ENCODE results near the gene CHRNA4.
"Not testable (repeated sequence)": the region's sequence is repeated elsewhere in the genome, so short reads cannot be mapped to it uniquely, and the experiment has no call there.

CHRNA4 gene

DNA sequence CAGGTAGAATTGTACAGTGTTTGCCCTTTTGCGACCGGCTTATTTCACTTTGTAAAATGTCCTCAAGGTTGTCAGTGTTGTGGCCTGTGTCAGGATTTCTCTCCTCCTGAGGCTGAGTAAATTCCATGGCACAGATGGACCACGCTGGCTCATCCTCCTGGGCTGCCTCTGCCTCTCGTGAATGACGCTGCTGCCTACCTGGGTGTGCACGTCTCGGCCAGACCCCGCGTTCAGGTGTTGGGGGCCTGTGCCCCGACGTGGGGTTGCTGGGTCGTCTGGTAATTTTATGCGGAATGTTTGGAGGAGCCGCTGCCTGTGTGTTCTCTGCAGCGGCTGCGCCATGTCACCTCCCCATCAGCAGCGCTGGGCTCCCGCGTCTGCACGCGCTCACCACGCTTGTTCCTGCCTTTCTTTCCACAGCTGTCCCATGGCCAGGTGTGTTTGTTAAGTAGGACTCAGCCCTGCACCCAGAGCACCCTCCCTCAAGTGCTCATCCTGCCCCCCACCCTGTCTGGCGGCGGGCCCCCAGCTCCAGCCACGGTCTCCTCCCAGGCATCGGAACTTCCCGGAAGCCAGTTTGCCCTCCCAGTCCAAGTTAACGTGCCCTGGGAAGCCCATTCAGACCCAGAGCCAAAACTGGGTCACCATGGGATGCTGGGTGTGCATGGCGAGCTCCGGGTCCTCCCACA, 36.1 kb upstream of the CHRNA4 start:
- DNase-seq, result no peak

GRCh38 chr20:63396300-63396699, 35.2 kb upstream of the CHRNA4 start:
- DNase-seq, result no peak

DNA sequence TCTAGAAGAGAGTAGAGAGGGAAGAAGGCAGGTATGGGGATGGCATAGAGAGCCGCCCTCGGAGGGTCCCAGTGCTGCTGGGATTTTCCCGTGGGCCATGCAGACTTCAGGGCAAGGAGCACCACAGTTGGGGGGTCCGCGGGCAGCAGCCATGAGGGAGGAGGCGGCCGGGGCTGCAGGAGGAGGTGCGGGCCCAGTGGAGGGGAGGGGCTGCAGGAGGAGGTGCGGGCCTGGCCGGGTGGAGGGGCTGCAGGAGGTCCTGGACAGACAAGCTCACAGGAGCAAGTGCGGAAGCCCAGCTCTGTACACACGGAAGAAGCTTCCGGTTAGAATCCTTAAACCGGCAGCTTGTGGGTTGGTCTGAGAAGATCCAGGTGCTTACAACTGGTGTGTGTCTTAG, 34.6 kb upstream of the CHRNA4 start:
- DNase-seq, result no peak

GRCh38 chr20:63394920-63395455, 33.8 kb upstream of the CHRNA4 start:
- DNase-seq, result no peak

DNA sequence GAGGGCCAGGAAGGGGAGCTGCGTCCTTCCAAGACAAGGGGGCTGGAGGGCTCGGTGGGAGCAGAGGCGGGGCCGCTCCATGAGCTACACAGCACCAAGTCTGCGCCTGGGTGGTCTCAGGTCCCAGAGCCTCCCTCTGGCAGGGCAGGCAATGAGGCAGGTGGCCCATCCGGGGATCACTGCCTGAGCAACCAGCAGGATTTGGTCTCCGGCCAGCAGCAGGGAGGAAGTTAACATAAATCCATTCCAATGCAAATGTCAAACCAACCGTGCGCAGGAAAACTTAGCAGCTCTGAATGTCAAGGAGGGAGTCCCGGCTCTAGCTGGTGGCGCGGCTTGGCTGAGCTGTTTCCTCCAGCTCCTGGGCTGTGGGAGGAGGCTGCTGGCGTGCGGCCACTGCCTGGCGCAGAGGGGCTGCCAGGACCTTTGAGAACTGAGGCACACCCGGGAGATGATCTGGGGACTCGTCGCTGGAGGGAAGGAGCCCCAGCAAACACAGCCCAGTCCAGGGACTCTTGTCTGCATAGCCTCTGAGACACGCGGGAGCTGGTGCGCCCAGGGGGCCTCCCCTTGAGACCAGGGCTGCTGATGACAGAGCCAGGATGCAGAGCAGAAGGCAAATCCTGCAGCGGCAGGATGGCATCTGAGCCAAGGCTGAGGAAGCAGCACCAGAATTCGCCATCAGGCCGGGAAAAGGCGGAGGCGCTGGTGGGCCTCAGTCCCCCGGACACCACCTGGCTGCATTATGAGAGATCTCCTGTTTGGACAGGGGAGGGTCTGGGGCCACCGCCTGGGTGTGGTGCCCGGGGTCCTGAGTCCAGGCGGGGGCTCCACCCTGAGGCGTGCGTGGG, 33.1 kb upstream of the CHRNA4 start:
- no peak for DNase-seq

- DNase-seq, result no peak
These were observed 32.4 kb upstream of the CHRNA4 start for GRCh38 chr20:63393566-63393965.

- no peak for DNase-seq
These were observed 31.6 kb upstream of the CHRNA4 start for GRCh38 chr20:63392465-63393365.

DNA sequence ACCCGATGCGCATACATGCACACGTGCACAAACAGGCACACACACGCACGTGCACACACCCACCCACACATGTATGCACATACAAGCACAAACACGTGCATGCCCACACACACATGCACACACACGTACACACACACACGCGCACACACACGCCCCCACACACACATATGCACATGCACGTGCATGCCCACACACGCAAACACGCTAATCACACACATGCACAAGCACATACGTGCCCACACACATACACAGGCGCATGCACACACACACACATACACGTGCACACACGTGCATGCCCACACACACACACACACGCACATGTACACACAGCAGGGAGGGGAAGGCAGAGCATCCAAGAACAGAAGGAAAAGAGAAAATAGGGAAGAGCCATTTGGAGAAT, 26.8 kb upstream of the CHRNA4 start:
- DNase-seq, result no peak

- DNase-seq, result no peak
These were observed 26.2 kb upstream of the CHRNA4 start for GRCh38 chr20:63387393-63387792.

- DNase-seq, result no peak
These were observed 25.3 kb upstream of the CHRNA4 start for GRCh38 chr20:63386491-63386890.

DNA sequence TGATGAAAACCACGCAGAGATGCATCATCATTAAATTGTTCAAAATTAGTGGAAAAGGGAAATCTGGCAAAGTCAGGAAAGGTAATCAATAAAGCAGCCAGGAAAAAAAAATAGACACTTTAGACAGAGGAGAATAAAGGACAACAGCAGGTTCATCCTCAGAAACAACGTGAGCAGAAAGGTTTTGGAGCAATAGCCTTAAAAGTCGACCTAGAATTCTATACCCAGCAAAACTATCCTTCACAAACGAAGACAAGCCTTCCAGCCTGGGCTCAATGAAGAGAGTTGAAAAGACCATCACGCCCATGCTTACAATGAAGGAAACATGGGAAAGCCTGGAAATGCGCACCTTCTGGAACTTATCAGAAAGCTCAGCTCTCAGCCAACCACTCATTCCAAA, 24.7 kb upstream of the CHRNA4 start:
- no peak for DNase-seq

DNA sequence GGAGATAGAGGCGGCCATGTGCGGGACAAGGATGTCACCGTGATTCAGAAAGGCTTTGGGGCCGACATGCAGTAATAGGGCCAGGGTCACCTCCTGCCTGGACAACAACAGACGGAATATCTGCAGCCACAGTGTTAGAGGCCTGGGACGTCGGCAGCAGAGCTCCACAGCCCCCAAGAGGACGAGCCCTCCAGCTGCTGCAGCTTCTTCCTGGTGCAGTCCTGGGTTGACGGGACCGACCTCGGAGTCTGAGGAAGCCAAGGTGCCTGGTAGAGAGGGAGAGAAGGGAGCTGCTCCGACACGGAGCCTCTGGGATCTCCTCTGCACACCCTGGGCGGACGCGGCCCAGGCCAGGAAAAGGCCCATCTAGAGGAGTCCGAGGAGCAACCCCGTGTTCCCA, 23.2 kb upstream of the CHRNA4 start:
- DNase-seq, result no peak

DNA sequence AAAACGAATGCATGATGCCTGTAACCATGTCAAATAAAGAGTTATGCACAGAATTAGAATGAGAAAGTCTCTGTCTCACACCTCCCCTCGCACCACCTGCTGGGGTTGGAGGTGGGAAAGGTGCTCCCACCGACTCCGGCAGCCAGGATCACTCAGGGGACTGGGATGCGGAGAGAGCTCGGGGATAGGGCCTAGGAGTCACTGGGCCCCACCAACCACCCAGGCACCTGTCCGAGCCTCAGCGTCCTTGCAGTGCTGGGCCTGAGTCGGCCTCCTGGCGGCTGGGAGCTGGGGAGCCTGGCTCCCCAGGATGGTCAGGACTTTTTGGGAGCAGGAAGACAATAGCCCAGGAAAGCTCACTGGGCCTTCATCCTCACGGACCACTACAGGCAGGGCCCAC, 22.4 kb upstream of the CHRNA4 start:
- no peak for DNase-seq

DNA sequence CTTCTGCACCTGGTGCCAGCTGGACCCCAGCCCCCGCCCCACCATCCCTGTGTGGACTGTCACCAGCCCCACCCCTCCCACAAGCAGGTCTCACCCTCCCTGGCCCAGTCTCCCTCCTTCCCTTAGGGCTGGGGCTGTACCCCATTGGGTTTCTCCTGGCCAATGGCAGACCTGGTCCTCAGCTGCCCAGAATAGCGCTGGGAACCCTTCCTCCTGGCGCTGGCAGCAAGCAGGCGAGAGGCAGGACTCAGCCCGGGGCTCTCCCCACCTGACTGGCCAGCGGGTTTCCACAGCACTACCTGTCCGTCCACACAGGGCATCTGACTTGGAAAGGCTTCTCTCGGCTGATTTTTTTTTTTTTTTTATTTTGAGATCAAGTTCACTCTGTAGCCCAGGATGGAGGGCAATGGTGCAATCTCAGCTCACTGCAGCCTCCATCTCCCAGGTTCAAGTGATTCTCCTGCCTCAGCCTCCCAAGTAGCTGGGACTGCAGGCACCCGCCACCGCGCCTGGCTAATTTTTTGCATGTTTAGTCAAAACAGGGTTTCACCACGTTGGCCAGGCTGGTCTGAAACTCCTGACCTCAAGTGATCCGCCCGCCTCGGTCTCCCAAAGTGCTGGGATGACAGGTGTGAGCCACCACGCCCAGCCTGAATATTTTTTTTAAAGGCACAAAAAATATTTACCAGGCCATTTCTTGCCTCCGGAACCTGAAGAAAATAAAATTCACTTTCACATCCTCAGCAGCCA, 21.6 kb upstream of the CHRNA4 start:
- DNase-seq, result no peak

GRCh38 chr20:63381781-63382431, 20.8 kb upstream of the CHRNA4 start:
- DNase-seq, result peak in 1 of 2 donors; percentile 33

GRCh38 chr20:63380346-63380870, 19.3 kb upstream of the CHRNA4 start:
- no peak for DNase-seq

- DNase-seq, result not testable (repeated sequence)
These were observed 18.7 kb upstream of the CHRNA4 start for GRCh38 chr20:63379872-63380271.

GRCh38 chr20:63379296-63379695, 18.1 kb upstream of the CHRNA4 start:
- no peak for DNase-seq

GRCh38 chr20:63378626-63379025, 17.5 kb upstream of the CHRNA4 start:
- no peak for DNase-seq

DNA sequence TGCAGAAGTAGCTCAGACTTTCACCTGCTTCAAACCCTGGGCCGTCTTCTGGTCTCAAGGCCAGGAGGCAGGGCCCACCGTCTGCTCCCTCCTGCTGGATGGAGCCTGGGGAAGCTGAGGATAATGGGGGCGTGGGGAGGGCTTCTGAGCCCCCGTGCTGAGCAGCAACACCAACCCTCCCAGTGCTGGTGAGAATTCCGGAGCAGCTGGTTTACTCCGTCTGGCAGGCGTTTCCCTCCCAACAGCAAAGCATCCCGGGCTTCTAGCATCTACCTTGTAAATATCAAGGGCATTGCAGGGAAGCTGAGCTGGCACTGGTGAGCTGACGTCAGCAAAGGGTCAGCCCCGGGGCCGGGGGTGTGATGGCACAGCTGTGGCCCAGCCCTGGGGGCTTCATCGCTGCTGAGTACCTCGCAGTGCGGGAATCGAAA, 16.8 kb upstream of the CHRNA4 start:
- no peak for DNase-seq

DNA sequence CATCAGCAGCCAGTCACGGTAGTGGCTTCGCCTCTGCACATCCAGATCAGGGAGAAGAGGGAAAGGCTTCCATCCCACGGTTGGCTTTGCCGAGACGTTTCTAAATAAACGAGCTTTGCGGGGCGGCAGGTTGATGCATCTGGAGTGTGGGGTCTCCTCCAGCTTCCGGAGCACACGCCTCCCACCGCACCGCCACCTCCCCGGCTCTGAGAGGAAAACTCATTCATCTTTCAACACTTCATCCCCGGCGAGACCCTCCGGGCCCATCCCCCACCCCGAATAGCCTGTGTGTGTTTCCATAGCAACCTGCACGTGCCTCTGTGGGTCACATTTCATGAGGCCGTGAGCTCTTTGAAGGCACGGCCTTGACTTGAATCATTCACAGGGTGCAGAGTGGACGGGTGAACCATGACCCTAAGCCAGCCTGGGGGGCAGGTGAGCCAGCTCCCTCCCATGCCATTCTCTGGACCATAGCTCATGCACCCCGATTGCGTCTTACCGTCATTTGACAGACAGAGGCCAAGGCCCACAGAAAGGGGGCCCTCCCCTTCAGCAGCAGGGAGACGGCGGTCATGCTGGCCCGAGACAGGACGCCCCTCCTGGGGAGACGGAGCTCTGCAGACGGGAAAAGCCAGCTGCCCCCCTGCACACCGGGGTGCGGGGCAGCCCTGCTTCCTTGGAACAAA, 16.2 kb upstream of the CHRNA4 start:
- DNase-seq, result no peak
